GM12864 (cell line): ENCODE results near the gene CFDP1.
A peak's percentile ranks its signal among the peaks of the same experiment; 100 is the strongest.

Source experiments
- DNase-seq: peaks from one replicate; pipeline ENCODE4 v3.0.0-alpha.2; 2011; ENCODE audit warnings: low read depth
- H3K4me3 ChIP-seq: 2 replicates; pipeline ENCODE4 v1.5.1; 2011; ENCODE audit warnings: mild to moderate bottlenecking, low read depth, low read length, control low read depth
- TF ChIP-seq, protein P1 (sequence below): IDR thresholded peaks from 2 replicates; pipeline ENCODE4 v1.5.1; 2011; ENCODE audit warnings: low read depth, mild to moderate bottlenecking, moderate library complexity, low read length, control low read depth, inconsistent platforms; ENCODE audit errors: missing control alignments

The CFDP1 gene

DNA sequence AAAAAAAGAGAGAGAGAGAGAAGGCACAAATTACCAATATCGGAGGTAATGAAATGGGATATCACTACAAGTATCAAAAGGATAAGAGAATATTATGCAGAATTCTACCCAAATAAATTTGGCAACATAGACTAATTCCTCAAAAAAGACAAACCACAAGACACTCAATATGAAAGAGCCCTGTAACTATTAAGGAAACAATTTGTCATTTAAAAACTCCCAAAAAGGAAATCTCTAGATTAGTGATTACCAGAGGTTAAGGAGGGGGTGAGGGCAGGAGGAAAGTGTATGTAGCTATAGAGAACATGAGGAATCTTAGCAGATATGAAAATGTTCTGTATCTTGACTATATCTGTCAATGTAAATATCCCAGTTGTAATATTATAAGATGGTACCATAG lies 54.0 kb downstream of the CFDP1 start:
- DNase-seq, result peak; percentile 27
- no peak overlapping the region; the same call in 1 of the 2 replicates for H3K4me3 ChIP-seq
- TF ChIP-seq, protein P1, sequence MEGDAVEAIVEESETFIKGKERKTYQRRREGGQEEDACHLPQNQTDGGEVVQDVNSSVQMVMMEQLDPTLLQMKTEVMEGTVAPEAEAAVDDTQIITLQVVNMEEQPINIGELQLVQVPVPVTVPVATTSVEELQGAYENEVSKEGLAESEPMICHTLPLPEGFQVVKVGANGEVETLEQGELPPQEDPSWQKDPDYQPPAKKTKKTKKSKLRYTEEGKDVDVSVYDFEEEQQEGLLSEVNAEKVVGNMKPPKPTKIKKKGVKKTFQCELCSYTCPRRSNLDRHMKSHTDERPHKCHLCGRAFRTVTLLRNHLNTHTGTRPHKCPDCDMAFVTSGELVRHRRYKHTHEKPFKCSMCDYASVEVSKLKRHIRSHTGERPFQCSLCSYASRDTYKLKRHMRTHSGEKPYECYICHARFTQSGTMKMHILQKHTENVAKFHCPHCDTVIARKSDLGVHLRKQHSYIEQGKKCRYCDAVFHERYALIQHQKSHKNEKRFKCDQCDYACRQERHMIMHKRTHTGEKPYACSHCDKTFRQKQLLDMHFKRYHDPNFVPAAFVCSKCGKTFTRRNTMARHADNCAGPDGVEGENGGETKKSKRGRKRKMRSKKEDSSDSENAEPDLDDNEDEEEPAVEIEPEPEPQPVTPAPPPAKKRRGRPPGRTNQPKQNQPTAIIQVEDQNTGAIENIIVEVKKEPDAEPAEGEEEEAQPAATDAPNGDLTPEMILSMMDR, result no peak

DNA sequence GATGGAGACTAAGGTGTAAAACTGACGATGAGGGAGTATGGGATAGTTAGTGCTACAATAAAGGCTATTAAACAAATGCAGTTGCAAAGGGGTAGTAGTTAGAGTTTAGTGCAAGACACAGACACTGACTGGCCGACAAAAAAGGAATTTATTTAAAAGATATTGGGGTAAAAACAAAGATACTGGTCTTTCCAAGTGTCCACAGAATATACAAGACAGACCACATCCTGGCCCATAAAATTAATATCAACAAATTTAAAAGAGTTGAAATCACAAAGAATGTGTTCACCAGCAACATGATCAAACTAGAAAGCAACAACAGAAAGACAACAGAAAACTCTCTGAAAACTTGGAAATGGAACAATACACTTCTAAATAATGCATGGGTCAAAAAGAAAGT lies 54.7 kb downstream of the CFDP1 start:
- DNase-seq, result no peak
- TF ChIP-seq, protein P1, result no peak
- H3K4me3 ChIP-seq, result no peak overlapping the region

DNA sequence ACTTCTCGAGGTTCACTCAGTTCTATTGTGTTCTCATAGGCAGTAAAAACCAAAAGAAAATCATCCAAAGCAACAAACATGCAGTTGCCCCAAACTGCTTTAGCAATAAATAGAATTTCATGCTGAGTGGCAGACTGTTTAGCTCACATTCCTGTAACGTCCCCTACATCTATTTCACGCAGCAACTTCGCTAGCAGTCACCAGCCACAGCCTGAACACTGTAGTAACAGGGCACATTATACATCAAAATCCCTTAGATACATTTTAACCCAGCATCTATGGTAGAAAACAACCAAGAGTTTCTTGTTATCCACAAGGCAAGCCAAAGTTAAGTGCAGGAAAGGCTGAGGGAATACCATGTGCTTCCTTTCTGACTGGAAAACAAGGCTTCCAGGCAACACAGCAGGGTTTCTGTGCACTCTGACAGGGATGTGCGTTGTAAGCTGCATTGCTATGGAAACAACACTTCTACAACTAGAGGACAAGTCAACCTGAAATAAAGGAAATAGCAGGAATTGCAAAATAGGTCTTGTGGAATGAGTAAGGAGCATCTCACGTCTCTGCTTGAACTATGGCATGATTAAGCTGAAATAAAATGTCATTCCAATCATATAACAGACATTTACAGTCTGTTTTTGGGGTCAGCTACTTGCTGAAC lies 55.4 kb downstream of the CFDP1 start:
- TF ChIP-seq, protein P1, result no peak
- no peak overlapping the region for H3K4me3 ChIP-seq
- DNase-seq, result no peak

DNA sequence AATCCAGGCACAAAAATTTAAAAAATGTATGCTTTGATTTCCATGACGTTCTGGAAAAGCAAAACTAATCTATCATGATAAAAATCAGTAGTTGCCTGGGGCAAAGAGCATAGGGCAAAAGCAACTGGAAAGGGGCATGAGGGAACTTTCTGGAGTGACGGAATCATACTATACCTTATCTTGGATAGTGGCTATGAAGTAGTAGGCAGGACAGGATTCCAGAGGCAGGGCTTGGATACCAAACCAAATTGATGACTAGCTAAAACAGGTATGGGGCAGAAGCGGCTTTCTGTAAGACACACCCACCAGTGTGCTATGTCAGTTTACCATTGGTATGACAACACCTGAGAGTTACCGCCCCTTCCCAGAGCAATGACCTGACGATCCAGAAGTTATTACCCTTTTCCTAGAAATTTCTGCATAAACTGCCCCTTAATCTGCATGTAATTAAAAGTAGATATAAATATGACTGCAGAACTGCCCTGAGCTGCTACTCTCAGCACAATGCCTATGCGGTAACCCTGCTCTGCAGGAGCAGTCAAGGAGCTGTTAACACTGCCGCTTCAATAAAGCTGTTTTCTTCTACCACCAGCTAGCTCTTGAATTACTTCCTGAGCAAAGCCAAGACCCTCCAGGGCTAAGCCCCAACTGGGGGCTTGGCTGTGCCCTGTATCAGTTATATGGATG lies 56.7 kb downstream of the CFDP1 start:
- no peak for DNase-seq
- TF ChIP-seq, protein P1, result no peak
- no peak overlapping the region for H3K4me3 ChIP-seq

DNA sequence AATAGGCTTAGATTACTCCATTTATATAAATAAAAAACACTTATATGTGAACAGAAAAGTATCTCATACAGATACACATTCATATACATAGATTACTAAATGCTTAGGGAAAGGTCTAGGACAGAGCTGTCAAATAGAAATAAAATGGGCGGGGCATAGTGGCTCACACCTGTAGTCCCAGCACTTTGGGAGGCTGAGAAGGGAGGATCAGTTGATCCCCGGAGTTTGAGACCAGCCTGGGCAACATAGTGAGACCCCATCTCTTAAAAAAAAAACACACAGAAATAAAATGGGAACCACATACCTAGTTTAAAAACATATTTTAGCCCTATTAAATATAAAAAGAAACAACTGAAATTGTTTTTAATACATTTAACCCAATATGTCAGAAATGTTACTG lies 58.9 kb downstream of the CFDP1 start:
- H3K4me3 ChIP-seq, result no peak overlapping the region
- DNase-seq, result no peak
- TF ChIP-seq, protein P1, result no peak

DNA sequence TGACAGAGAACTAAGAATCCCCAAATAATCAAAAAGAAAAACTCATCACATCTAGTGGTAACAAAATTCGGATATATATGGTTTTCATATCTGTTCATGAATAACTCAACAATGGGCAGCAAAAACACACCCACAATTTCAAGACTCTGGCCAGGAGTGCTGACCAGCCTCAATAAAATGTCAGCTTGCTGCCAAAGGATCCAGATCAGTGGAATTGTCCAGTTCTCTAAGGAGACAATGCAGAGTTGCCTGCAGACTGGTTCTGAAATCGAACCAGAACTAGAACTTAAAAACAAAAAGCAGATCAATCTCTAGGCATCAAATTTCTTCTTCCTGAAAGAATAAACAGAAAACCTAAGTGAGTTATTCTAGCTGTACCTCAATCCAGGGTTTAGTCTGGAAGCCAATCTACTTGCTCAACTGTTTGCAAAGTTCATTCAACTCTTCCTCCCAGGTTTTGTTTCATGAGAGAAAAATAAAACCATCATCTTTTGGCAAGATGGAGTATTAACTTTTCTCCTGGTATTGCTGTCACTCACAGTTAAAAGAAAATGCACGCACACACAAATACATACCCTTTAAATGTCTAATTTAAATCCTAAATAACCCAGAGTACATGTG lies 61.0 kb downstream of the CFDP1 start:
- H3K4me3 ChIP-seq, result no peak overlapping the region
- DNase-seq, result no peak
- TF ChIP-seq, protein P1, result no peak
